SK-N-SH treated with all-trans-retinoic acid at 6 μM for 48 hours (cell line): ENCODE data around the gene AMN.

Experiments
- ATAC-seq: fragments of 200-7000 bp; cut with Tn5 transposase; 3 replicates; pipeline ENCODE4 v1.9.1; 2020; ENCODE audit warnings: mild to moderate bottlenecking, moderate library complexity
- ARNTL ChIP-seq: fragments of 450-650 bp; formaldehyde crosslinking; IDR thresholded peaks from 2 replicates; pipeline ENCODE4 v1.5.0; 2020; ENCODE audit warnings: low read depth, mild to moderate bottlenecking, moderate library complexity, borderline replicate concordance
- BACH2 ChIP-seq: fragments of 250-450 bp; sonication (Bioruptor Pico); IDR thresholded peaks from 2 replicates; pipeline ENCODE4 v1.9.0; 2021; ENCODE audit warnings: mild to moderate bottlenecking, borderline replicate concordance
- CREB5 ChIP-seq: fragments of 250-450 bp; sonication (Bioruptor Pico); IDR thresholded peaks from 2 replicates; pipeline ENCODE4 v1.5.1; 2020; ENCODE audit warnings: low read depth, mild to moderate bottlenecking, moderate library complexity
- CSDC2 ChIP-seq: fragments of 250-450 bp; sonication (Bioruptor Pico); IDR thresholded peaks from 2 replicates; pipeline ENCODE4 v1.5.0; 2020; ENCODE audit warnings: mild to moderate bottlenecking, moderate library complexity
- CSRNP3 ChIP-seq: fragments of 250-450 bp; sonication (Bioruptor Pico); IDR thresholded peaks from 2 replicates; pipeline ENCODE4 v1.5.1; 2021; ENCODE audit warnings: mild to moderate bottlenecking, moderate library complexity
- ESRRG ChIP-seq: fragments of 250-450 bp; sonication (Bioruptor Pico); IDR thresholded peaks from 2 replicates; pipeline ENCODE4 v1.6.1; 2021; ENCODE audit warnings: mild to moderate bottlenecking
- GLIS3 ChIP-seq: fragments of 250-450 bp; sonication (Bioruptor Pico); IDR thresholded peaks from 2 replicates; pipeline ENCODE4 v1.5.0; 2020; ENCODE audit warnings: mild to moderate bottlenecking, moderate library complexity
- ISL1 ChIP-seq: fragments of 250-450 bp; sonication (Bioruptor Pico); IDR thresholded peaks from 2 replicates; pipeline ENCODE4 v2.1.2; 2022; ENCODE audit warnings: mild to moderate bottlenecking, moderate library complexity
- OSR1 ChIP-seq: fragments of 250-450 bp; sonication (Bioruptor Pico); IDR thresholded peaks from 2 replicates; pipeline ENCODE4 v1.8.0; 2022; ENCODE audit warnings: moderate library complexity, mild to moderate bottlenecking, inconsistent platforms
- PATZ1 ChIP-seq: fragments of 250-450 bp; sonication (Bioruptor Pico); IDR thresholded peaks from 2 replicates; pipeline ENCODE4 v1.8.0; 2020; ENCODE audit warnings: mild to moderate bottlenecking, moderate library complexity, borderline replicate concordance
- POU6F1 ChIP-seq: fragments of 250-450 bp; sonication (Bioruptor Pico); IDR thresholded peaks from 2 replicates; pipeline ENCODE4 v1.8.0; 2021; ENCODE audit warnings: low read depth, mild to moderate bottlenecking, moderate library complexity, borderline replicate concordance
- PPARA ChIP-seq: fragments of 250-450 bp; sonication (Bioruptor Pico); IDR thresholded peaks from 2 replicates; pipeline ENCODE4 v1.5.0; 2020; ENCODE audit warnings: mild to moderate bottlenecking, borderline replicate concordance
- RARB ChIP-seq: fragments of 250-450 bp; sonication (Bioruptor Pico); IDR thresholded peaks from 2 replicates; pipeline ENCODE4 v1.8.0; 2021; ENCODE audit warnings: mild to moderate bottlenecking, moderate library complexity
- SNAI2 ChIP-seq: fragments of 250-450 bp; sonication (Bioruptor Pico); IDR thresholded peaks from 2 replicates; pipeline ENCODE4 v1.5.0; 2020; ENCODE audit warnings: mild to moderate bottlenecking, moderate library complexity
- TCF4 ChIP-seq: fragments of 250-450 bp; sonication (Bioruptor Pico); IDR thresholded peaks from 2 replicates; pipeline ENCODE4 v1.8.0; 2021; ENCODE audit warnings: mild to moderate bottlenecking, moderate library complexity, borderline replicate concordance
- TOX ChIP-seq: fragments of 250-450 bp; sonication (Bioruptor Pico); IDR thresholded peaks from 2 replicates; pipeline ENCODE4 v1.8.0; 2021; ENCODE audit warnings: mild to moderate bottlenecking, moderate library complexity, borderline replicate concordance
- TSHZ2 ChIP-seq: fragments of 250-450 bp; sonication (Bioruptor Pico); IDR thresholded peaks from 2 replicates; pipeline ENCODE4 v1.5.0; 2020; ENCODE audit warnings: mild to moderate bottlenecking, moderate library complexity
- ZFP3 ChIP-seq: fragments of 250-450 bp; sonication (Bioruptor Pico); IDR thresholded peaks from 2 replicates; pipeline ENCODE4 v1.5.0; 2020; ENCODE audit warnings: mild to moderate bottlenecking, moderate library complexity
- ZFP30 ChIP-seq: fragments of 450-650 bp; formaldehyde crosslinking; IDR thresholded peaks from 2 replicates; pipeline ENCODE4 v1.5.0; 2022; ENCODE audit warnings: mild to moderate bottlenecking, moderate library complexity
- ZNF565 ChIP-seq: fragments of 450-650 bp; formaldehyde crosslinking; conservative IDR thresholded peaks from 2 replicates; pipeline ENCODE4 v1.5.0; 2020; ENCODE audit warnings: low read depth, mild to moderate bottlenecking, moderate library complexity
- ZNF70 ChIP-seq: fragments of 450-650 bp; formaldehyde crosslinking; IDR thresholded peaks from 2 replicates; pipeline ENCODE4 v1.5.0; 2020; ENCODE audit warnings: mild to moderate bottlenecking, moderate library complexity
- ZNF8 ChIP-seq: fragments of 450-650 bp; formaldehyde crosslinking; IDR thresholded peaks from 2 replicates; pipeline ENCODE4 v1.5.0; 2020; ENCODE audit warnings: mild to moderate bottlenecking, moderate library complexity

AMN gene

GRCh38 chr14:102954081-102954789, 31.8 kb downstream of the AMN start:
- TF ChIP-seq CREB5 (CRISPR knock-in tag) (no peak), ZFP30 (CRISPR knock-in tag) (no peak), TSHZ2 (no peak), ZNF70 (no peak), ZNF8 (CRISPR knock-in tag) (no peak), ESRRG (CRISPR knock-in tag) (no peak), PATZ1 (CRISPR knock-in tag) (no peak), ZNF565 (CRISPR knock-in tag) (no peak), SNAI2 (CRISPR knock-in tag) (no peak), CSDC2 (no peak), PPARA (CRISPR knock-in tag) (no peak), GLIS3 (CRISPR knock-in tag) (no peak), ARNTL (no peak), BACH2 (CRISPR knock-in tag) (no peak), TCF4 (no peak), RARB (CRISPR knock-in tag) (no peak), TOX (CRISPR knock-in tag) (no peak), ISL1 (CRISPR knock-in tag) (no peak), OSR1 (no peak), ZFP3 (no peak)

GRCh38 chr14:102955636-102956408, 33.4 kb downstream of the AMN start:
- ATAC-seq, result no peak
- TF ChIP-seq CSRNP3 (no peak), POU6F1 (CRISPR knock-in tag) (no peak), TSHZ2 (no peak)

More at GRCh38 chr14:102954081-102954789, 31.8 kb downstream of the AMN start:
- no peak for ATAC-seq
